T-helper 9 cell (primary cell): ENCODE results near the gene FOXP1.

ENCODE experiments used
- DNase-seq: peaks from one replicate; pipeline ENCODE4 v3.0.0-alpha.2; 2020

FOXP1 gene

DNA sequence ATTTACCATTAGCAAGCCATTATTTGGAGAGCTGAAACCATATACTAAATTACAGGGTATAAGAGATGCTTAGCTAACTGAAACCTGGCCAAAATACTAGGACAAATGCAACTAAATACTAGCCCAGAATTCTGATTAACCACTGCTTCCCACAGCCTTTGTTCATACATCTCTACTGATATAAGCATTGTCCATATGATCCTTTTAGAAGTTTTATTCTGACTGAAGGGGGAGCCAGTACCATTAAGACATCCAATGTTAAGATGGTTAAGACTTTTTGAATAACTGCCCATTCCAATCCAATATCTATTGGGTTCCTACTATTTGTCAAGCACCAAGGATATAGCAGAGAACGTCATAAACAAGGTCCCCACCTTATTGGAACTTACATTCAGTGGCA is 421.3 kb downstream of the FOXP1 start:
- no peak for DNase-seq

DNA sequence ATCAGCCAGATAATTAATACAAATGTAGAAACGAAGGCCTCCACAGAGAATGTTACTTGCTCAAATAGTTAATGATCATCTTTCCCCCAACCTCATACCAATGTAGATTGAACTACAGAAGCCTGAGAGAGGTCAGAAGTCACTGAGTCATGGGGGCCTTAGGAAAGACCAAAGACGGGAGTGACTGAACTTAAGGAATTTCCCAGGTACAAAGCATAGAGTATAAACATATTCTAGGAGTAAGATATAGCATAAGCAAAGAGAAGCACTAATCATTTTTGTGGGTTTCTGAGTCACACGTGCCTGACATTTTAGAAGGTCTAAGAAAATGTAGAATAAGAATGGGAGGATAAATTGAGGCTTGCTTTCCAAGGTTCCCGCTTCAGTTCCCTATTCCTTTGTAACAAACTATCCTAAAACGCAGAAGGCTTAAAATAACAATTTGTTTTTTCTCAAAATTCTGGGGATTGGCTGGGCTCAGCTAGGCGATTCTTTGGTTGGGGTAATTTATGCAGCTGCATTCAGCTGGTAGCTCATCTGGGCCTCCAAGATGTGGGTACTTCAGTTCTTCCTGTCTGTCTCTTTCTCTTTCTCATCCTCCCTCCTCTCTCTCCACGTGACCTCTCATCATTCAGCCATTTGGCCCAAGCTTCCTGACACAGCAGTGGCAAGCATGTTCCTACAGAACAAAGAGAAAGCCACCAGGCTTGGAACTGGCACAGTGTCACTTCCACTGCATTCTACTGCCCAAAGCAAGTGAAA is 422.6 kb downstream of the FOXP1 start:
- DNase-seq = no peak

DNA sequence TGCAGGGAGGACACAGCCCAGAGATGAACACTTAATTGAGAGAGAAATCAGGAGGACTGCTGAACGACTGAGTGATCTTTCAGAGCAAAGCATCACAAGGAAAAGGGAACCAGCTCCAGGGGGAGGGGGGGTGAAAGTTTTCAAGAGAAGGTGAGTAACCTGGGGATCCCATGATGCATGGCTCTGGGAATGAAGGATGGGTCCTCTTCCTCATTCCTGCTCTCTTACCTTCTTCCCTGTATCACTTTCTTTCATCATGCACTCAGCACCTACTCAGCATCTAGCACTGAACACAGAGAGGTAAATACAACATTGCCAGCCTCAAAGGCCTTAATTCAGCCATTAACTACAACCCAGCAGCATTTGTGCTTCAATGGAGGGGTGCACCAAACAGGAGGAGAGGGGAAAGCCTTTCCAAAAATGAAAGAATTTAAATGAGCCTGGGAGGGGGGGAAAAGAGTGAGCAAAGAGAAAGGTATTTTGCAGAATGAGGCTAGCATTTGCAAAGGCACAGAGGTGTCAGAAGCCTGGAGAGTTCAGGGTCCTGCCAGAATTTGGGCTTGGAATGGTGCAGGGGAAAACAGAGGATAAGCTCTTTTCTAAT is 427.4 kb downstream of the FOXP1 start:
- DNase-seq = no peak

DNA sequence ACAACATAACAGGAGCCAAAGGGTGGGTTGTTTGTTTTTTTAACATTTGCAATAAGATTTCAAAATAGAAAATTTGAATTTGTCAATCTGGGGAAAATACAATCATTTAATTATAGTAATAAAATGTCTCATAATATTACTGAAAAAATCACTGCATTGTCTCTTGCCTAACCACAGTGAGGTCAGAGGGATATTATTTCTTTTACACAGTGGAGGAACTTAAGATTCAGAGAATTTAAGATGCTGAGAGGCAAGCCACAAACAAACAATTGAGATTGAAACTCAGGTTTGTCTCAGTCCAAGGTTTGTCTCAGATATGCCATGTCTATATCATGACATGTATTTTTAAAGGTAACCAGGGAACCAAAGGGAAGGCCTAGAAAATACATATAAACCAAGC is 428.7 kb downstream of the FOXP1 start:
- DNase-seq = no peak

DNA sequence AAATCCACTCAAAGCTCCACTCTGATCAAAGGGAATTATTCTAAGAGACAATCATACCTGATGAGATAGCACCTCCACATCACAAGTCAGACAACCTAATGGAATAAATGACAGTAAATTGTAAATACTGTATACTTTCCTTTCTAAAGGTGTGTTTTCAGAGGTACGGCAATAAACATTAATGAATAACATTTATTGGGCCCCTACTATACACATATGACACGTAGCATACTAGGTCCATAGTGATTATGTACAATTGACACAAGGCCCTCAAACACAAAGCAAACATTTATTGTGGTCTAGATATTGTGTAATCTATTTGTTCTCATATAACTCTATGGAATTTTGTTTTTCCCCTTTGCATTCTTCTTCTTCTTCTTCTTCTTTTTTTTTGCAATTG is 429.8 kb downstream of the FOXP1 start:
- no peak for DNase-seq

DNA sequence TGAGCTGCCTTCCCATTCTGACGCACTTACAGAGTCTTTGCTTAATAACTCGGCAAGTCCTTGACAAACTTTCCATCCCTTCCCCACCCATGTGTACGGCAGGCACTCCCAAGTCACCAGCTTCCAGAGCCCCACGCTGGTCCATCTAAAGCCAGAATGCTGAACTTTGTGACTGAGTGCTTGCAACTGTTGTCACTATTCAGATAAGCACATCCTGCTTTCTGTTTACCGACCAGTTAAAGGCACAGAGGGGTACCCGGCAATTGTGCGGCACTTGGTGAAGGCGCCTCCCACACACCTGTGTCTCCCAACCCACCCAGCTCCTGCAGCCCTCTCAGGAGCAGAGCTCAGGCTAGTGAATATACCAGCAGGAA is 430.6 kb downstream of the FOXP1 start:
- no peak for DNase-seq

DNA sequence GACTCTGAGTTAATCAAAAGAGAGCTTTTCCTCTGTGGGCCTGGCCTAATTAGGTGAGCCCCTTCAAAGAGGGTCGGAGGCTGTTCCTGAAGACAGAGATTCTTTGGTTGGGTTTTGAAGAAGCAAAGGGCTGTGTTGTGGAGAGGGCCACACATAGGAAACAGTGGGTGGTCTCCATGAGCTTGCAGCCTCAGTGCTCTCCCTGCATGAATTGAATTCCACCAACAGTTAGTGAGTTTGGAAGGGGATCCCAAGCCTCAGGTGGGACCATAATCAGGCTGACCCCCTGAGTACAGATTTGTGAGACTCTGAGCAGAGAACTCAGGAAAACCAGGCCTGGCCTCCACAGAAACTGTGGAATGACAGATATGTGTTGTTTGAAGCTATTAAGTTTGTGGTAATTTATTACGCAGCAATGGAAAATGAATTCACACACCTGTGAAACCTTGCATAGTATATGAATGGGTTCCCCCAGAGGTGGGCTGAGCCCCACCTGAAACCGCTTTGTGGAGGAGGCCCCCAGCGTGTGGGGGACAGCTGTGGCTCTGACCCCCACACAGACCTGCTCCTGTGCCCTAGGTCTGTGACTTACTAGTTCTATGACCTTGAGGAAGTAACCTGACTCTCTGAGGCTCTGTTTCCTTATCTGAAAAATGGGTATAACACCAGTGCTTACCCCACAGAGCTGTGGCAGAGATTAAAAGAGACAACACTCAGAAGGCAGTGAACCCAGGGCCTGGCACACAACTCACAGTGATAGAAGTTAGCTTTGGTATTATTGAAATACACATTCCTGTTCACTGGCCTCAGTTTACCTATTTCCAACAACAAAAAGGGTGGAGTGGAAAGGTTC is 431.3 kb downstream of the FOXP1 start:
- DNase-seq = no peak

DNA sequence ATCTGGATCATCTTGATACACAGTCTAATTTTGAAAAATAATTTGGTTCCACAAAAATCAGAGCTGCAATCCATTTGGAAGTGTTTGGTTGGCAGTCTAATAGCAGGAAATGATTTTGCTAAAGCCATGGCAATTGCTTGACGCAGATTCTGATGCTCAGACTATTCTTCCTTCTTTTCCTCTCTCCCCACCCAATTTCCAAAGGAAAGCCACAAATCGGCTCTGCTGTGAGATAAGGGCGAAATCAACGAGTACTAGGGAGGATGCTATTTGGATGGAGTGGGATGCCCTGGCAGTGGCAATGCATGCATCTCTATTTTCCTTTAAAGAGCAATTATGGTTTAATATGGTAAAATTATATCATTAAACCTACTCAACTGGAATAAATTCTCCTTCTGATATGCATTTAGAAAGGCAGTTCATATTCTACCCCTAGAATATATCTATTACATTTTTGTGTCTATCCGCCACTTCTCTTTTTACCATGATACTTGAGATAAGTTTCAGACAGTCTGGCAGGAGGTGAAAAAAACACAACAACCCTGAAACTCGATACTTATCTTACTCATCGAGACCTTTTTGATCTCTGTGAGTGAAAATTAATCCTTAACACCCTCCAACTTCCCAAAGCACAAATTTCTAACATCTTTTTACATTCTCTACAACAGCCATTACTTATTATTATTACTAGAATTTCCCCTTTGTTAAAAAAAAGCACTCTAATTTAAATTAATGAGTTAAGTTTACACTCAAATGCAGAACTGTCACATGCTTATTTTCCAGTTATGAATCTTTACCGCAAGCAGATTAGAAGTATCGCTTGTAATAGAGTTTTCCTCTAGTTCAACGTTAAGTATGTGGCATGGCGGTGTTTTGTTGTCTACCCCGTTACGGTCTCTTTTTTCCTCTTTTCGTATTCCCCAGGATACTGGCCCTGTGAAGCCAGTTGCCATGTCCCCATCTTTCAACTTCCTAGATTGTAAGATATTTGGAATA is 433.3 kb downstream of the FOXP1 start:
- no peak for DNase-seq

DNA sequence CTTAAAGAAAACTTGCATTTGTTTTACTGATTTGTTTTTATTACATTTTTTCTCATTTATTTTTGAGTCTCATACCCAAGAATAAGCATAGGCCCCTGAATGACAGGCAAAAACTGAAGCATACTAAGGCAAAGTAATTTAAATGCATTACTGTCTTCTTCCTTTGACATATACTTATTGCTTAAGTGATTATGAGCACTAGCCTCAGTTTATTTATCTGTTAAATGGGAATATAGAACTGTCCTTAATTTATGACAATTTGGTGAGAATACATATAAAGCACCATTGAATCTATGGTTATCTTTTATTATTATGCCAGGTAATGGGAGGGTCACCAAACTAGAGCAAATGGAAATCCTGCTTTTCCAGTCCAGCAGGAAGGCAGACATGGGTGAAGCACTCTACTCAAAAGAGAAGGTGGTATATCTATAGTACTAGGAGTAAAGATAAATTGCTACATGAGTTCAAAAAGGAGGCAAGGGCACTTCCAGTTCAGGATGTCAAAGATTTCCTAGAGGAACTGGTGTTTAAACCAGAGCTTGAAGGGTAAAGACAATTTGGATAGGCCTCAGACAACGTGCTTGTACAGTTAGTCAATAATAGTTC is 435.0 kb downstream of the FOXP1 start:
- no peak for DNase-seq

DNA sequence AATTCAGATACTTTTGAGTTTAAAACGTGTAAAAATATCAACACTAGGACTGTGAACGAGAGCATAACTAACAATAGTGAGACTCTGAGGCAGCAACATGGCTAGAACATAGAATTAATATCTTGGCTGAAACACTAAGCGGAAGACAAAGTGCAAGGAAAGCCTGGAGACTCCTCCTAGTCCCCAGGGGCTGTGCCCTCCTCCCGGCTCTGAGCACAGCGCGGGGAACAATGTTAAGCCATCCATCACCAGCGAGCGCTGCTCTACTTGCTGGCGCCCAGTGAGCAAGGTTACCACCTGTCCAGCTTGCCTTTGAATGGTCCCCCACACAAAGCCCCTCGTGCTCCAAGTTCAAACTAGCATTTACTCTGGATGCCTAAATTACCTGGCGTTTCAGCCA is 436.9 kb downstream of the FOXP1 start:
- DNase-seq = no peak

DNA sequence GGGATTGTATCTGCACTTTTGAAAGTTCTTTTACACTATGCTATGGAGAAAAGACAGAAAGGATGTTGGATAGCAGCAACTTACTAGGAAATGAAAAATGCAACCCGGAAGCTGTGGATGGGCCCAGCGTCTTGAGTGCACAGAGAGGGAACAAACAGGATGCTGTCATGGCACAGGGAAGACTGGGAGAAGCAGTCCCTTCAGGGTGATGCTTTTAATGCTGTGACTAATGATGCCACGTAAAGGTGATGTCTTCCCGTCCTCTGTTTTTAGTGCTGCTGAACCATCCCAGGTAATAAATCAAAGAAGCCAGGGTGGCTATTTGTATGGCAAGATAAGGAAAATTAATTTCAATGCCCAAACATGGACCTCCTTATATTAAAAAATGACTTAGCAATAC is 437.6 kb downstream of the FOXP1 start:
- DNase-seq = no peak

DNA sequence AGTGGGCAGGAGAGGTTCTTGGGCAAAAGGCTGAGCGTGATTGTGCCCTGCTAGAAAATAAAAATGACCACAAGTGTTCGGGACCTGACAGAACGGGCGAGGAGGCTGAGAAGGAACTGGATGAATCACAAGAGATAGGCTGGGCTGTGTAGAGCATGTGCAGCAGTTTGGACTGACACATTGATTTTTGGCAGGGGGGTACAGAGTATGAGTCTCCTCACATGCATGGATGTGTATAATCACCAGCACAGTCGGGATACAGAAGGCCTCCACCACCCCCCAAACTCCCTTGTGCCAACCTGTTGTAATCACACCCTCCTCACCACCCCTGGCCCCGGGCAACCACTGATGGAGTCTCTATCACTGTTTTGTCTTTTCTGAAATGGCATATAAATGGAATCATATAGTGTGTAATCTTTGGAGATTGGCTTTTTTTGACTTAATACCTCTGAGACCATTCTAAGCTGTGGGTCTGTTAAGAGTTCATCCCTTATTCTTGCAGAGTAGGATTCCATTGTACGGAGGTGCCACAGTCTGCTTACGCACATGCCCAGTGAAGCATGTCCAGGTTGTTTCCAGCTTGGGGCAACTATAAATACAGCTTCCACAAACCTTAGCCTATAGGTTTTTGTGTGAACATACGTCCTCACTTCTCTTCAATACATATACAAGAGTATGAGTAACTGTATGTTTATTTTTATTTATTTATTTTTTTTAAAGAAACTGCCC is 438.8 kb downstream of the FOXP1 start:
- no peak for DNase-seq

DNA sequence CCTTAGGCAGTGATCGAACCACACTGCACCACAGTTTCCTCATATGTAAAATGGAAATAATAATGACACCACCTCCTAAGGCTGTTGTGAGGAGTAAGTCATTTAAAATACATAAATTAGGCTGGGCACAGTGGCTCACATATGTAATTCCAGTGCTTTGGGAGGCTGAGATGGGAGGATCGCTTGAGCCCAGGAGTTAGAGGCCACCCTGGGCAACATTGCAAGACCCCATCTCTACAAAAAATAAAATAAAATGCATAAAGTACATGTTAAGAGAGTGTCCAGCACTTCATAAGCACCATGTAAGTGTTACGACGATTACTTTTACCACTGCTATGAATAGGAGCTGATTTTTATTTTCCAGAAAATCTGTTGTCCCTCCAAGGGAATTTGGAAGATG is 440.0 kb downstream of the FOXP1 start:
- no peak for DNase-seq

DNA sequence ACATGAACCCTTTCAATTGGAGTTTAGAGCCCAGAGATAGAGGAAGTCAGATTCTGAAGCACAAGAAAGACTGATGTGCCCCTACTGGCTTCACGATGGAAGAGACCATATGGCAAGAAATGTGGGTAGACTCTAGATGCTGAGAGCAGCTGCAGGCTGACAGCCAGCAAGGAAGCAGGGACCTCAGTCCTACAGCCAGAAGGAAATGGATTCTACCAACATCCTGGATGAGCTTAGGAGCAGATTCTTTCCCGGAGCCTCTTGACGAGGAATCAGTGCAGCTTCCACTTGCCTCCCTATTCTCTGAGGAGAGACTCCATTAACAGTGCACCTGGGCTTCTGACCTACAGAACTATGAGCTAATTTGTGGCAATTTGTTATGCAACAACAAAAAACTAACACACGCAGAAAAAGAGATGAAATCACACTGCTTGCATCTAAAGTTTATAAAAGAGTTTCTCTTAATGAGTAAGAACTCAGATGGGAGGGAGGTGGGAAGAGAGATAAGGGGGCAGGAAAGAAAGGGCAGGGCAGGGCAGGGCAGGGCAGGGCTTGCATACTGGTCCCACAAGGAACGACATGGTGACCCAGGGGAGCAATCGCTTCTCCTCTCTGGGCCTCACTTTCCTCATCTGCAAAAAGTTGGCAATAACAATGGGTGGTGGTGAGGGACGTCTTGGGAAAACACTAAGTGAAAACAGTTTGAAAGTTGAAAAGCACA is 440.9 kb downstream of the FOXP1 start:
- DNase-seq = no peak

DNA sequence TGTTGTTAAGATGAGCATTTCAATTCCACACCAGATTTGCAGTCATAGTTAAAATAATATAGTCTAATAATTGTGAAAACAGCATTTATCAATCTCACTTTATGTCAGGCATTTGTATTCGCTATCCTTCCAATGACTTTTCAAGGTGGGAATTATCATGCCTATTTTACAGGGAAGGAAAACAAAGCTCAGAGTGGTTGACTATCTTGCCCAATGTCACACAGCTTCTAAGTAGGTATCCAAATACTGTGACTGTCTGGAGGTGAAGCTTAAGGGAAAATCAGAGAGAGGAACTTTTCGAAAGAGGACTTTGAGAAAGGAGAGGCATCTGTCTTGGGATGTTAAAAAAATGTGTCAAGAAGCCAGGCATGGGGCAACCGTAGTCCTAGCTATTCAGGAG is 443.1 kb downstream of the FOXP1 start:
- no peak for DNase-seq

DNA sequence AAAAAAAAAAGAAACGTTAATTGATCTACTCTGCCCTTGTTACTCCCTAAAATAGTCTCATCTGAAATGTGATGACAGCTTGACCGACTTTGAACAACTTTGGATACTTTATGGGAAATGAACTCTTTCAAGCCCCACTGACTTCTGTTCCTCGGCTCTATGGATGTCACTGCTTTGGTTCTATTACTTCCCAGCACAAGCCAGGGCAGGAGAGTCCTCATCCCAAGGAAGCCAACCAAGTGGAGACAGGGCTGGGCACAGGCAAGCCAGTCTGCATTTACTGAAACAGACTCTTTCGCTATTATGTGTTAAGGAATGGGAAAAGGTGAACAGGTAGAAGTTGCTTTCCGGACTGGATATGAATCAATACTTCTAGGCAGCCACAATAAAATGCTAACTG is 444.0 kb downstream of the FOXP1 start:
- no peak for DNase-seq

DNA sequence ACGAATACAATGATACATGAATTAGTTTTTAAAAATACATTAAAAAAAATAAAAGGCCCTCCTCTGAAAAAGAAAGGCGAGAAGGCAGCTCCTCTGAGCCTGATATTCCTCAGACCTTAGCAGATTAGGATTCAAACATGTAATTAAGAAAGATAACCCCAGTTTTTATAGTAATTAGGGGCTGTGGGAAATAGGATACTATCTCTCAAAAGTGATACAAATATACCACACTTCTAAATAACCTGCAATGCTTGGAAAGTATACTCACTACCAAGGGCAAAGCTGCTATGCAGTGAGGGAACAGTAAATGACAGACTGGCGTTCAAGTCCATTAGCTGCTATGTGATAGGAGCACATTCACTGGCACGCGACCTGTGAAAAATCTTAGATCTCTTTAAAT is 445.1 kb downstream of the FOXP1 start:
- no peak for DNase-seq

DNA sequence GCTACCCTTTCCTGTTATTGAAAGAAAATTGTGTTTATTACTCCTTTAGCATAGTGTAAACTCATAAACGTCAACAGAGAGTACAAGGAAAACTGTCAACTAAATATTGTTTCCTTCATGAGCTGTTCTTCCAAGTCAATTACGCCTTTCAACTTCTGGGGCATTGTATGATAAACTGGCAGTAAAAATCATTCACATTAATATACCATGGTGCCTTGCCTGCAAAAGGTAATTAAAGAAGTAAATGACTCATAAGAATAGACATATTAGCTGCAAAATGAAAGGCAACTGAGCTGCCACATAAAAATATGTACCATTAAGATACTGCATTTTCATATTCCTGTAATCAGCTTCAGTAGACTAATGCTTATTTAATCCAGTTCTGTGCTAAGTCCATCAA is 447.3 kb downstream of the FOXP1 start:
- DNase-seq = no peak

DNA sequence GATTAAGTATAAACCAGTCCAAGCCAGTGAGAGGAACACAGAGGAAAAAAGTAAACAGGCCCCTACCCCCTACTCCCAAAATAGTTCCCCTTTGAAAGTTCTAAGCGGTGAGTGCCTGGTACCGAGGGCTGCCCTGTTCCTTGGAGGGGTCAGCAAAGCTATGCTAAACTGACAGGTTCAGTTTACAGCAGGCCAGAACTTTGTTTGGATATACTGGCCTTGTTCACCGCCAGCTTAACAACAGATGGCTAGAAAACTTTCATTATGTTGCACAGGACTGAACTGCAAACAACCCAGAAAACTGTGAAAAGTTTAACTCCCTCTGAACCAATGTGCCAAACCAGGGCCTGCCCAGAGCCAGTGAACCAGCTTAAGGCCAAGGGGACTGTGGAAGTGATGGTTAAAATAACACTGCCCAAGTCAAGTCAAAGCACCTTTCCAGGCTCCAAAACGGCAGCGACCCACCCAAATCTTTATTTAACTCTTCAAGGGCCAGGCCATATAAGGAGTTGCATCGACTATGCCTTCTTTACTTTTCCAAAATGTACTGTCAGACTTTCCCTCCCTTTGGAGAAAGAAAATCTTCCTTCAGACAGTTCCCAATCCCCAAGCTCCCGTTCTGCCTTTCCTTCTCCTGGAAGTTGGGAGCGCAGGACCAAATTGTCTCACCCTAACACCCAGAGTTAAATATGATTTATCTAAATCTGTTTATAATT is 448.0 kb downstream of the FOXP1 start:
- DNase-seq = no peak

DNA sequence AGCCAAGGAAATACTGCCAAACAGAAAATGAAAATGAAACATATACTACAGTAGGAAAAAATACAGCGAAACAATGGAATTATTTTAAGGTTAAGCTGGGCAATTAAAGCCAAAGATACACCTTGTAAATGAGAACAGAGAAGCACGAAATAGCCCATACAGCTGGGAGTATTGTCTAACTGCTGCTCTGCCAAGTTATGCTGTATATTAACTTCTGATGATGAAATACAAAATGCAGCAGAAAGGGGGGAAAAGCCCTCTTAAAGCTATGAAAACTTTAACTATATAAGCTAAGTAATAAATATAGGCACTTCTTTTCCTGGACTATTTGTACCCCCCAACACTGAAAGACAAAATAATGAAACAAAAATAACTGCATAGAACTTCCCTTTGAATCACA is 449.0 kb downstream of the FOXP1 start:
- no peak for DNase-seq
